ENCODE data around the gene DTYMK. TPM values are rescaled to one million over a fixed set of nuclear protein-coding genes. Genes with fewer than 3 reads are reported as not detected.

Gene DTYMK
- total and polyA plus RNA-seq, 12 donors, result 10.4 to 40.4 (median 20.6) TPM

- WGBS, 4 donors, result 88 to 98% (median 90%) methylated on average over 10 to 17 of the region's 17 CpGs
- intact Hi-C loops (cut with DNase I), result no loop called here
- H3K4me3 ChIP-seq, result no peak overlapping the region
- peaks cover 11 to 21% of the 10 kb centered on the region in 2 donors for H3K4me1 ChIP-seq (replicated peaks in 1 of 2)
- no peaks in the 10 kb centered on the region for H3K27me3 ChIP-seq
- peaks cover 0 to 22% of the 10 kb centered on the region in 2 donors for H3K36me3 ChIP-seq (replicated peaks in 1 of 2)
- no peak for DNase-seq
- TF ChIP-seq POLR2A (IDR thresholded peaks at IDR 0.05) (no peak), CTCF (IDR thresholded peaks at IDR 0.05) (no peak)
- H3K9me3 ChIP-seq (replicated peaks in 1 of 3), result no peaks in the 10 kb centered on the region
- no peak overlapping the region for H3K27ac ChIP-seq
Measured at GRCh38 chr2:241633561-241633960, 53.1 kb downstream of the DTYMK start.

GRCh38 chr2:241632478-241633325 is 53.9 kb downstream of the DTYMK start:
- no peak for DNase-seq
- TF ChIP-seq CTCF (IDR thresholded peaks at IDR 0.05), result no peak
- Histone ChIP-seq H3K4me3 (no peak overlapping the region), H3K27me3 (no peaks in the 10 kb centered on the region), H3K4me1 (replicated peaks in 1 of 2) (peaks cover 6 to 15% of the 10 kb centered on the region in 2 donors), H3K36me3 (replicated peaks in 1 of 2) (peaks cover 0 to 22% of the 10 kb centered on the region in 2 donors), H3K9me3 (replicated peaks in 1 of 3) (no peaks in the 10 kb centered on the region), H3K27ac (no peak overlapping the region)
- 93 to 96% (median 96%) methylated on average over 27 to 39 of the region's 39 CpGs for WGBS, 4 donors
- intact Hi-C loops (cut with DNase I), result no loop called here

- Histone ChIP-seq H3K27me3 (no peaks in the 10 kb centered on the region), H3K9me3 (replicated peaks in 1 of 3) (no peaks in the 10 kb centered on the region), H3K4me3 (no peak overlapping the region), H3K36me3 (replicated peaks in 1 of 2) (peaks cover 0 to 24% of the 10 kb centered on the region in 2 donors), H3K27ac (no peak overlapping the region), H3K4me1 (replicated peaks in 1 of 2) (peaks cover 0 to 1% of the 10 kb centered on the region in 2 donors)
- no peak for DNase-seq
- 81 to 83% (median 83%) methylated on average over 10 to 11 of the region's 11 CpGs for WGBS, 4 donors
- TF ChIP-seq POLR2A (IDR thresholded peaks at IDR 0.05) (no peak), CTCF (IDR thresholded peaks at IDR 0.05) (no peak)
- intact Hi-C loops (cut with DNase I), result no loop called here
Measured at GRCh38 chr2:241629762-241630435, 56.7 kb downstream of the DTYMK start.

GRCh38 chr2:241627675-241628074 is 58.9 kb downstream of the DTYMK start:
- WGBS, 4 donors, result 80 to 86% (median 84%) methylated on average over 8 to 10 of the region's 10 CpGs
- intact Hi-C loops (cut with DNase I), result no loop called here
- TF ChIP-seq CTCF (IDR thresholded peaks at IDR 0.05), result no peak
- TF ChIP-seq POLR2A (IDR thresholded peaks at IDR 0.05), result no peak
- Histone ChIP-seq H3K9me3 (replicated peaks in 1 of 3) (no peaks in the 10 kb centered on the region), H3K27me3 (no peaks in the 10 kb centered on the region), H3K4me3 (no peak overlapping the region), H3K36me3 (replicated peaks in 1 of 2) (peaks cover 0 to 11% of the 10 kb centered on the region in 2 donors), H3K27ac (no peak overlapping the region), H3K4me1 (replicated peaks in 1 of 2) (no peaks in the 10 kb centered on the region)
- DNase-seq, result no peak
